Measurements from ENCODE around the gene GNG8. TPM values are rescaled to one million over a fixed set of nuclear protein-coding genes. Genes with fewer than 3 reads are reported as not detected.

The GNG8 gene
- total RNA-seq, 2 experiments from 2014 or later: not detected

DNA sequence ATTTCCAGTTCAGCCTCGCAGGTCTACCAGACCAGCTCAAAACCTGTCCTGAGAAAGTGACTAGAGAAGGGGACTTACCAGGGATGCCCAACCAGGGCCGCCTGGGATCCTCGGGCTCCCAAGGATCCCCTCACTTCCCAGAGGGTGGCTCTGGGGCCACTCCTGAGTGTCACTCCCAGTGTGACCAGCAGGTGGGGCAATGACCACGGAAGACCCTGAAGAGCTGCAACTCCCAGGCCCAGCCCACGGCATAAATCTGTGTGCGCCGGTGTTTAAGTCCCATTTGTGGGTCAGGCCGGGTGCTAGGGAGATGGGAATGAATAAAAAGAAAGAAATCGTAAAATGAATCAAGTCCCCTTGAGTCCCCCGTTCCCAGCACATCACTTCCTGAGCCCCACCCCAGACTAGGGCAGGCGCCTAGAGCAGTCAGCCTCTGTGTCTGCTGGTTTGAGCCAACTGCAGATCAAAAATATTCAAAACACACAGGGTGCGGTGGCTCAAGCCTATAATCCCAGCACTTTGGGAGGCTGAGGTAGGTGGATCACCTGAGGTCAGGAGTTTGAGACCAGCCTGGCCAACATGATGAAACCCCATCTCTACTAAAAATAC, 21.8 kb downstream of the GNG8 start:
- H3K4me1 ChIP-seq (ENCODE audit: insufficient read depth, low read length, poor library complexity, severe bottlenecking): peaks cover 65% of the 10 kb centered on the region
- no peaks in the 10 kb centered on the region for H4K20me1 ChIP-seq (ENCODE audit: insufficient read depth, low read length)
- peak; percentile 84 for DNase-seq (ENCODE audit: low spot score)
- peak overlapping the region; percentile 68 for H2AFZ ChIP-seq (ENCODE audit: low read length)
- ChIA-PET CTCF (ENCODE audit: unreplicated experiment) (interaction anchor here (2.2 kb wide), 1 partner anchor 47 kb away, joined by 11 read pairs; the partner anchor contains the start of gene DACT3), POLR2A (interaction anchor here (0.6 kb wide), 1 partner anchor 565 kb away, joined by 4 read pairs; no protein-coding TSS in a partner anchor)
- intact Hi-C loops (cut with micrococcal nuclease; ENCODE audit: unreplicated experiment): loop anchor here (1.0 kb wide), 1 partner anchor 48 kb away; no protein-coding TSS in a partner anchor
- H3K4me3 ChIP-seq (ENCODE audit: low read depth, low read length, poor library complexity, severe bottlenecking): no peak overlapping the region
- H3K27ac ChIP-seq (ENCODE audit: low read depth, low read length, poor library complexity, severe bottlenecking): peak overlapping the region; percentile 7
- H3K9me3 ChIP-seq (ENCODE audit: low read length): no peaks in the 10 kb centered on the region
- TF ChIP-seq, protein P1, sequence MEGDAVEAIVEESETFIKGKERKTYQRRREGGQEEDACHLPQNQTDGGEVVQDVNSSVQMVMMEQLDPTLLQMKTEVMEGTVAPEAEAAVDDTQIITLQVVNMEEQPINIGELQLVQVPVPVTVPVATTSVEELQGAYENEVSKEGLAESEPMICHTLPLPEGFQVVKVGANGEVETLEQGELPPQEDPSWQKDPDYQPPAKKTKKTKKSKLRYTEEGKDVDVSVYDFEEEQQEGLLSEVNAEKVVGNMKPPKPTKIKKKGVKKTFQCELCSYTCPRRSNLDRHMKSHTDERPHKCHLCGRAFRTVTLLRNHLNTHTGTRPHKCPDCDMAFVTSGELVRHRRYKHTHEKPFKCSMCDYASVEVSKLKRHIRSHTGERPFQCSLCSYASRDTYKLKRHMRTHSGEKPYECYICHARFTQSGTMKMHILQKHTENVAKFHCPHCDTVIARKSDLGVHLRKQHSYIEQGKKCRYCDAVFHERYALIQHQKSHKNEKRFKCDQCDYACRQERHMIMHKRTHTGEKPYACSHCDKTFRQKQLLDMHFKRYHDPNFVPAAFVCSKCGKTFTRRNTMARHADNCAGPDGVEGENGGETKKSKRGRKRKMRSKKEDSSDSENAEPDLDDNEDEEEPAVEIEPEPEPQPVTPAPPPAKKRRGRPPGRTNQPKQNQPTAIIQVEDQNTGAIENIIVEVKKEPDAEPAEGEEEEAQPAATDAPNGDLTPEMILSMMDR (conservative IDR thresholded peaks at IDR 0.05; ENCODE audit: low read length): peak; percentile 95
- TF ChIP-seq EZH2phosphoT487 (IDR thresholded peaks at IDR 0.05; ENCODE audit: borderline replicate concordance, low read depth, low read length): no peak
- no peaks in the 10 kb centered on the region for H3K79me2 ChIP-seq (ENCODE audit: insufficient read depth, low read depth, low read length)
- peak overlapping the region; percentile 21; the same call in 1 of the 2 replicates for H3K4me2 ChIP-seq (ENCODE audit: low read length)
- BruUV-seq (replicated peaks): no TSS peak
- H3K9me2 ChIP-seq (ENCODE audit: insufficient read depth, low read length): no peaks in the 10 kb centered on the region
- peaks cover 23% of the 10 kb centered on the region for H3K36me3 ChIP-seq (ENCODE audit: insufficient read depth, low read length)

DNA sequence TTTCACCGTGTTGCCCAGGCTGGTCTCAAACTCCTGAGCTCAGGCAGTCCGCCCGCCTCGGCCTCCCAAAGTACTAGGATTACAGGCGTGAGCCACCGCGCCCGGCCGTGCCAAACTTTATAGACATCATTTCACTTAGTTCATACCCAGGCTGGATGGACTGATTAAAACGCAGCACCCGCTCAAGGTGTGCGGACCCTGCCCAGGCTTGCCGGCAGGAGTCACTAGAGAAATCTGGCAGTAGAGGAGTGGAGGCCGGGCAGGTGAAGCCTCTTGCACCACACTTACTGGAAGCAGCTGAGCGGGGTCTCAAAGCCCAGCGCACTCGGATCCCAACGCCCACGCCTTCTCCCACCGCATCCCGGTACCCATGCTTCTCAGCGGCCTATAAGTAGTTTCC, 22.5 kb downstream of the GNG8 start:
- no peak overlapping the region for H3K4me2 ChIP-seq (ENCODE audit: low read length)
- no peak overlapping the region for H2AFZ ChIP-seq (ENCODE audit: low read length)
- no peaks in the 10 kb centered on the region for H4K20me1 ChIP-seq (ENCODE audit: insufficient read depth, low read length)
- ChIA-PET CTCF (ENCODE audit: unreplicated experiment) (interaction anchor here (2.2 kb wide), 1 partner anchor 48 kb away, joined by 11 read pairs; the partner anchor contains the start of gene DACT3), POLR2A (no interaction called here)
- H3K79me2 ChIP-seq (ENCODE audit: insufficient read depth, low read depth, low read length): no peaks in the 10 kb centered on the region
- H3K9me3 ChIP-seq (ENCODE audit: low read length): no peaks in the 10 kb centered on the region
- H3K27ac ChIP-seq (ENCODE audit: low read depth, low read length, poor library complexity, severe bottlenecking): no peak overlapping the region
- intact Hi-C loops (cut with micrococcal nuclease; ENCODE audit: unreplicated experiment): no loop called here
- no peak overlapping the region for H3K4me3 ChIP-seq (ENCODE audit: low read depth, low read length, poor library complexity, severe bottlenecking)
- DNase-seq (ENCODE audit: low spot score): no peak
- no peak for TF ChIP-seq EZH2phosphoT487 (IDR thresholded peaks at IDR 0.05; ENCODE audit: borderline replicate concordance, low read depth, low read length)
- TF ChIP-seq, protein P1 (conservative IDR thresholded peaks at IDR 0.05; ENCODE audit: low read length): no peak
- no peaks in the 10 kb centered on the region for H3K9me2 ChIP-seq (ENCODE audit: insufficient read depth, low read length)
- H3K36me3 ChIP-seq (ENCODE audit: insufficient read depth, low read length): peaks cover 30% of the 10 kb centered on the region
- peaks cover 58% of the 10 kb centered on the region for H3K4me1 ChIP-seq (ENCODE audit: insufficient read depth, low read length, poor library complexity, severe bottlenecking)
- BruUV-seq (replicated peaks): no TSS peak

DNA sequence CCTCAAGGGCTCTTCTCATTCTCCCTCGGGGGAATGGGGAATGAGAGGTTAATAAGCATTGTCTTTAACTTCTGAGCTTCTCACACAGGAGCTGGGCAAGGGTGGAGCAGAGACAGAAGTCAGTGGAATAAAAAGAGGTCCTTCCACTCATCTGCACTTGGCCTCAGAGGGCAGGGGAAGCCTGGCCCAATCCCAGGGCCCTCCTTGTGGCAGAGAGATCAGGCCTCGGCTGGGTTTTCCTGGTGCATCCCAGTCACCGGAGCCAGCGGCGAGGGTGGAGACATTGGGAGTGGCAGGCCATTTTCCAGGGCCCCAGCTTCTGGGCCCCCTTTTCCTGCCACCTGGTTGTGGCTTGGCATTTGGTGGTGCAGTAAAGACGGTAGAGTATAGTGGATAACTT, 24.2 kb downstream of the GNG8 start:
- peaks cover 47% of the 10 kb centered on the region for H3K36me3 ChIP-seq (ENCODE audit: insufficient read depth, low read length)
- DNase-seq (ENCODE audit: low spot score): no peak
- intact Hi-C loops (cut with micrococcal nuclease; ENCODE audit: unreplicated experiment): no loop called here
- H4K20me1 ChIP-seq (ENCODE audit: insufficient read depth, low read length): no peaks in the 10 kb centered on the region
- POLR2A ChIA-PET: interaction anchor here (0.7 to 1.5 kb wide), 5 partner anchors 10 to 645 kb away, joined by 3 to 16 read pairs (median 3); partner anchors contain the start of gene CALM3
- no peaks in the 10 kb centered on the region for H3K9me3 ChIP-seq (ENCODE audit: low read length)
- peaks cover 44% of the 10 kb centered on the region for H3K4me1 ChIP-seq (ENCODE audit: insufficient read depth, low read length, poor library complexity, severe bottlenecking)
- CTCF ChIA-PET (ENCODE audit: unreplicated experiment): interaction anchor here (1.2 to 1.4 kb wide), 3 partner anchors 10 to 50 kb away, joined by 3 to 10 read pairs (median 4); partner anchors contain the start of gene DACT3
- H3K4me3 ChIP-seq (ENCODE audit: low read depth, low read length, poor library complexity, severe bottlenecking): peak overlapping the region; percentile 7
- peak overlapping the region; percentile 41 for H3K4me2 ChIP-seq (ENCODE audit: low read length)
- H3K79me2 ChIP-seq (ENCODE audit: insufficient read depth, low read depth, low read length): no peaks in the 10 kb centered on the region
- peak overlapping the region; percentile 75 for H3K27ac ChIP-seq (ENCODE audit: low read depth, low read length, poor library complexity, severe bottlenecking)
- no TSS peak for BruUV-seq (replicated peaks)
- TF ChIP-seq EZH2phosphoT487 (IDR thresholded peaks at IDR 0.05; ENCODE audit: borderline replicate concordance, low read depth, low read length): no peak
- TF ChIP-seq, protein P1 (conservative IDR thresholded peaks at IDR 0.05; ENCODE audit: low read length): no peak
- peak overlapping the region; percentile 56; the same call in 1 of the 2 replicates for H2AFZ ChIP-seq (ENCODE audit: low read length)
- no peaks in the 10 kb centered on the region for H3K9me2 ChIP-seq (ENCODE audit: insufficient read depth, low read length)

All from OCI-LY7 (cell line).